NCI-H2029 treated with DMSO at 0.1 percent for 48 hours (cell line): ENCODE results near the gene CUL1.

Source experiments
- DNase-seq: peaks from one replicate; lab custom pipeline; 2025; lab: John Stamatoyannopoulos, UW

CUL1 gene

GRCh38 chr7:148761499-148762278 lies 63.0 kb downstream of the CUL1 start:
- no peak for DNase-seq

DNA sequence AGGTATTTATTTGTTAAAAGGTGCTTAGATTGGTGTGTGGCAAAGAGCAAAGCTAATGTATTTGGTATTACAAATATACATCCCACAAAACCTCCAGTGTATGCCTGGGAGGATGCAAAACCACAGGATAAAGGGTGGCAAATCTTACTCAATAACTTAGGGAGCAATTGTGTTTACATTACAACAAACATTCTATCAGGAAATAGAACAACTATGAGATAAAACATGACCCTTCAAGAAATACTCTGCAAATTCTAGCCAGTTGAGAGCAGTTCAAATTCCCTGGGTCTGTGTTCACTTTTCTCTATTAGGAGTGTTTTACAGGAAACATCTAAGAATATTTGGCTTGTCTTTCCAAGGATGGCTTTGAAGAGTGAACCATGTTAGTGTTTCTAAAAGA lies 64.9 kb downstream of the CUL1 start:
- no peak for DNase-seq

GRCh38 chr7:148770004-148770403 lies 71.3 kb downstream of the CUL1 start:
- no peak for DNase-seq

- no peak for DNase-seq
Measured at GRCh38 chr7:148772297-148773089, 73.8 kb downstream of the CUL1 start.

- no peak for DNase-seq
Measured at GRCh38 chr7:148773334-148773733, 74.6 kb downstream of the CUL1 start.

- DNase-seq: no peak
Measured at GRCh38 chr7:148774471-148774870, 75.8 kb downstream of the CUL1 start.

- DNase-seq: no peak
Measured at GRCh38 chr7:148782757-148783456, 84.2 kb downstream of the CUL1 start.

DNA sequence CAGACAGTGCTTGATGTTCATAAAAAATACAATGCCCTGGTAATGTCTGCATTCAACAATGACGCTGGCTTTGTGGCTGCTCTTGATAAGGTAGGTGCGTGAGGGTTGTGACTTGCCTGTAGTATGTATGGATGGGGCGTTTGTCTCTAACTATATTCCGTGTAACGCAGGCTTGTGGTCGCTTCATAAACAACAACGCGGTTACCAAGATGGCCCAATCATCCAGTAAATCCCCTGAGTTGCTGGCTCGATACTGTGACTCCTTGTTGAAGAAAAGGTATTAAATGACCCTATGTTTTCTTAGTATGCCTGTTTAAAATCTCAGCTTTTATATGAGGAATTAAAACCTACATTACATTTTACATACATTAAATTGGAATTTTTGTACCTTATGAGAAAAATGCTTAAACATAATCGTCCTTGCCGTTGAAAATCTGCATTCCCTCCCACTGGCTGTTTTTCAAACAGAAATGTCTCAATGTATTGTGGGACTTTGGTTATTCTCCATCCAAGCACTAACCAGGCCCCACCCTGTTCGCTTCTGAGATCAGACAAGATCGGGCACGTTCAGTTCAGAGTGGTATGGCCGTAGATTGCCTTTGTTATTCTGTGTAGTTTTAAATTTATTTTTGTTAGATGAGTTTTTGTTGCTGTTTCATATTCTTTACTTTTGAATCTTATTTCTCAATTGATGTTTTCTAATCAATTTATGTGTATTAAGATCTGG lies 85.3 kb downstream of the CUL1 start:
- no peak for DNase-seq

DNA sequence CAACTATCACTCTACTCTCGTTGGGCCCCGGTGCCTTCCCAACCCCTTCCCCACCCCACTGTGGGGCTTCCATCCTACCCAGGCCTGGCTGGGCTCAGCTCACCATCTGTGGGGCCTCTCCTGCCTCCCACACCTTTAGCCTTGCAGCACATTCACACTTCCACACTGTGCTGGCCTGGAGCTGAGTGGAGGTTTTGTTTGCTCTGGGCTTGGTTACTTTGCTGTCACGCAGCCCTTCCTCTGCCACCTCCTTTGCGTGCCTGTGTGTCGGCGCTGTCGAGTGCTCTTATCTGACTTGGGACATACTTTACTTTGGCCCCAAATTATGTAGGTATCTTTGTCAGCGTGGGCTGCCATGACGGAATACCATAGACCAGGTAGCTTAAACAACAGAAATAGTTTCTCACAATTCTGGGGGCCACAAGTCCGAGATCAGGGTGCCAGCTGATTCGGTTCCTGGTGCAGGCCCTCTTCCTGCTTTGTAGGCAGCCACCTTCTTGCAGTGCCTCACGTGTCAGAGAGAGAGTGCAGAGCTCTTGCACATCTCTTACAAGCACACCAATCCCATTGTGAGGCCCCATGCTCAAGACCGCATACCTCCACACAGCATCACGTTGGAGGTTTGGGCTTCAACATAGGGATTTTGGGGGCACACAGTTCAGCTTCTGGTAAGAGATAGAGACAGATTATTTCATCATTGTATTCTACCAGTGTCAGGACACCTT lies 89.0 kb downstream of the CUL1 start:
- no peak for DNase-seq

GRCh38 chr7:148789220-148789619 lies 90.5 kb downstream of the CUL1 start:
- no peak for DNase-seq

DNA sequence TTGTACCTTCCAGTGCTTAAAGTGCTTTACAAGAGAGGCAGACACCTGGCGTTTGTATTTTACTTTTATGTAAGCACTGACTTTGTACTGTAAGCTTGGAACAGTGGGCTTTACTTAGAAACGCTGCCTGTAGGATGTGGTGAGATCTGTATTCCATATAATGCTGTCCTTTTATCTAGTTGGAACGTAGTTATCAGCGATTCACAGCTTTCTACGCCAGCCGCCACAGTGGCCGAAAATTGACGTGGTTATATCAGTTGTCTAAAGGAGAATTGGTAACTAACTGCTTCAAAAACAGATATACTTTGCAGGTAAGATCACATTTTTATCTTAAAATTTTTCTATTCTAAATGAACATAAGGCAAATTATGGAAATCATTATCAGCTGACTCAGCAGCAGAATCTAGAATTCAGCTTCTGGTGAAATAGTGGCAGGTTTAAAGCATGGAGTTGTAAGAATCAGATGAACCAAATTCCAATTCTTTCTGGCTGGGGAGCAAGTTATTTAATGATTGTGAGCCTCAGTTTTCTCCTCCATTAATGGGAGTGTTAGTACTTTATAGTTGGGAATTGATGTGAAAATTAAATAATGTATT lies 91.5 kb downstream of the CUL1 start:
- no peak for DNase-seq

DNA sequence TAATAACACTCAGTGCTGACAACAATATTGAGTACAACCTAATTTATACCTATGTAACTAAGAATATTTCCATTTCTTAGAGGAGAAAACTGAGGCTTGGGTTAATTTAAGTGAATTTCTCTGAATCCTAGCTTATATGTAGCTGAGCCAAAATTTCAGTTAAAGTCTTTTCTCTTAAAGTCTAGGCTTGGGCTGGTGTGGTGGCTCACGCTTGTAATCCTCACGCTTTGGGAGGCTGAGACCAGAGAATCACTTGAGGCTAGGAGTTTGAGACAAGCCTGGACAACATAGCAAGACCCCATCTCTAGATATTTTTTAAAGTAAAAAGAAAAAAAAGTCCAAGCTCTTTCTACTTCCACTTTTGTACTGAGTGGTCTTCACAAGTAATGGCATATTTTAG lies 92.1 kb downstream of the CUL1 start:
- no peak for DNase-seq

DNA sequence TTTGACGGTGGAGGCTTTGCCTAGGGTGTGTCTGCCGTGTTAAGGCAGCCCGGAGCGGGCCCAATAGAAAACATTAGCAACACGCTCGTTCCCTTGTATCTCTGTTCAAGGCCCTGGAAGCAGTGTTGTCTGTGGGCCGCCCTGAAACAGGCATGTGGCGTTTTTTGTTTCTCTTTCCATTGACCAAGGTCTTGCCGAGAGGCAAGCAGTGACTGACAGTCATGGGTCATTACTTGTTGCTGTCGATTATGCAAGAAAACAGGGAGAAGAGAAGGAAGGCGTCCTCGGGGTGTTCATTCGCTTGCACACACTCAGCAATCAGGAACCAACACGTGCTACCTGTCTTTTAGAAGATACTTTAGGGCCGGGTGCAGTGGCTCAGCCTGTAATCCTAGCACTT lies 92.8 kb downstream of the CUL1 start:
- no peak for DNase-seq

DNA sequence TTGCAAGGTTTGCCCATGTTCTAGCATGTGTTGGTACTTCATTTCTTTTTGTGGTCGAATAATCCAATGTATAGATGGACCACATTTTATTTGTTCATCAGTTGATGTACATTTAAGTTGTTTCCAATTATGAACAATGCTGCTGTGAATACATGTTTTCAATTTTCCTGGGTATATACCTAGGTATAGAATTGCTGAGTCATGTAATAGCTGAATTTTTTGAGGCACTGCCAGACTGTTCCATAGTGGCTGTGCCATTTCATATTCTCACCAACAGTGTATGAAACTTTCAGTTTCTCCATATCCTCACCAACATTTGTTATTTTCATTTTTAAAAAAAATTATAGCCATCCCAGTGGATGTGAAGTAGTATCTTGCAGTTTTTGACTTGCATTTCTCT lies 94.9 kb downstream of the CUL1 start:
- no peak for DNase-seq

DNA sequence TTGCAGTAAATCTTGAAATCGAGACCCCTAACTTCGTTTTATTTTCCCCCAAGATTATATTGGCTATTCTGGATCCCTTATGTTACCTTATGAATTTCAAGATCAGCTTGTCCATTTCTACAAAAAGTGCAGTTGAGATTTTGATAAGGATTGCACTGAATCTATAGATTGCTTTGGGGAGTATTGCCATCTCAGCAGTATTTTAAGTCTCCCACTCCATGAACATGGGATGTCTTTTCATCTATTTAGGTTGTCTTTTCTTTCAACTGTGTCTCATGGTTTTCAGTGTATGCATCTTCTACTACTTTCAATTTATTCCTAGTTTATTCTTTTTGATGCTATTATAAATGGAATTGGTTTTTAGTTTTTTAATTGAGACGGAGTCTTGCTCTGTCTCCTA lies 95.8 kb downstream of the CUL1 start:
- DNase-seq: no peak

DNA sequence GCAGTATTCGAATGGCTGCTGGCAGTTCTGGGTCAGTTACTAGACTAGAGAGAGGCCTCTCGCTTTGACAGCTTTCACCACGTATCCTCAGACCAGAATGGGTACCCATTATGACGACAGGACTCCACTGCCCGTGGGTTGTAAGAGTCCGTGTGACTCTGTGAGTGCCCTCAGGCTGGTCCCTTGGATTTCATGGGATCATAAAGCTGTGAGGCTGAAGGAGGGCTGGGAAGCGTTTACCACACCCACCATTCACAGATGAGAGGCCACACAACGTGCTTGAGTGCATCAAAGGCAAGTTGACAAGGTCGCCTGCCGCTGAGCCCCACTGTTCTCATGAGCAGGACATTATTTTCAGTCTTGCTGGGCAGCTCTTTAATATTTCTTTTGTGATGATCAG lies 98.1 kb downstream of the CUL1 start:
- DNase-seq: no peak

DNA sequence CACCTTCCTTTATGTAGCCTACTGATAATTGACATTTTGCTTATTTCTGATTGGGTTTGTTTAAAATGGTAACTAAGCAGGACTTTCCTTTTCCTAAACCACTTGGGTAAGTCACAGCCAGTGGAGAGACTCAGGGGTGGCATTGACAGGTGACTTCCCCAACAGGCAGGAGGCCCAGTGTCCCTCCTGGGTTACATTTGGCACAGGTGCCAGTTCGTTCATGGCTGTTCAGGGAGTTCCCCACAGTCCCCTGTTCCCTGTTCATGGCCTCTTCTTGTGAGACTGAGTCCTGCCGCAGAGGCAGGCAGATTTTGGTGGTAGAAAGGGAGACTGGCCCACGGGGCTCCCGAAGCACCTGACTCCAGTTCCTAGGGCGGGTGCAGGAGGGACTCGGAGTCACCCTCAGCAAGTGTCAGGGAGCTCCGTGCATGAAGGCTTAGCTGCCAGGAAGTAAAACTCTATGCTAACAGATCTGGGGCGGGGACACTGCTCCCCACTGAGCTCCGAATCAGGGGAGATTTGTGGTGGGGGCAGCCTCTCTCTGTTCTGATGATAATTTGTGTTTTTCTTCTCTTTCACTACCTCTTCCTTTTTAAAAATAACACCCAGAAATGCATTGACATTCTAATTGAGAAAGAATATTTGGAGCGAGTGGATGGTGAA lies 101.3 kb downstream of the CUL1 start:
- no peak for DNase-seq

- no peak for DNase-seq
Measured at GRCh38 chr7:148800677-148801076, 102.0 kb downstream of the CUL1 start.

- no peak for DNase-seq
Measured at GRCh38 chr7:148802101-148802493, 103.4 kb downstream of the CUL1 start.

GRCh38 chr7:148803094-148803493 lies 104.4 kb downstream of the CUL1 start:
- no peak for DNase-seq
